ENCODE measurements around the gene ABCA13. TPM values are rescaled to one million over a fixed set of nuclear protein-coding genes. Genes with fewer than 3 reads are reported as not detected.

Gene ABCA13
- polyA plus RNA-seq, 1 donor (not counting 4 experiments of a cell fraction or from before 2014, with no cell fraction given), result 0.76 TPM

- H3K9me3 ChIP-seq (ENCODE audit: control insufficient read depth, low read depth, low read length), result peaks cover 8% of the 10 kb centered on the region
- DNase-seq (ENCODE audit: low read depth, low spot score) (no peak), FAIRE-seq (no peak)
- H3K79me2 ChIP-seq (ENCODE audit: control insufficient read depth, insufficient read depth, low read length), result no peaks in the 10 kb centered on the region
- H3K9me1 ChIP-seq (ENCODE audit: control insufficient read depth, extremely low read depth, insufficient read depth, low read length), result no peaks in the 10 kb centered on the region
- no peak overlapping the region for H2AFZ ChIP-seq (ENCODE audit: control insufficient read depth, low read length)
- no peak overlapping the region for H3K4me2 ChIP-seq (ENCODE audit: control insufficient read depth, extremely low read depth, insufficient read depth, low read depth, low read length)
- H3K27ac ChIP-seq (ENCODE audit: control insufficient read depth, insufficient read depth, low read length), result no peak overlapping the region
- no peak overlapping the region for H3K9ac ChIP-seq (ENCODE audit: control insufficient read depth, extremely low read depth, insufficient read depth, low read length)
- no peaks in the 10 kb centered on the region for H3K36me3 ChIP-seq (ENCODE audit: control insufficient read depth in 2 of 2, extremely low read depth in 1 of 2, insufficient read depth in 2 of 2, low read length in 2 of 2)
- TF ChIP-seq EZH2 (IDR thresholded peaks at IDR 0.05; ENCODE audit: low read length), result no peak
- TF ChIP-seq, protein P1, sequence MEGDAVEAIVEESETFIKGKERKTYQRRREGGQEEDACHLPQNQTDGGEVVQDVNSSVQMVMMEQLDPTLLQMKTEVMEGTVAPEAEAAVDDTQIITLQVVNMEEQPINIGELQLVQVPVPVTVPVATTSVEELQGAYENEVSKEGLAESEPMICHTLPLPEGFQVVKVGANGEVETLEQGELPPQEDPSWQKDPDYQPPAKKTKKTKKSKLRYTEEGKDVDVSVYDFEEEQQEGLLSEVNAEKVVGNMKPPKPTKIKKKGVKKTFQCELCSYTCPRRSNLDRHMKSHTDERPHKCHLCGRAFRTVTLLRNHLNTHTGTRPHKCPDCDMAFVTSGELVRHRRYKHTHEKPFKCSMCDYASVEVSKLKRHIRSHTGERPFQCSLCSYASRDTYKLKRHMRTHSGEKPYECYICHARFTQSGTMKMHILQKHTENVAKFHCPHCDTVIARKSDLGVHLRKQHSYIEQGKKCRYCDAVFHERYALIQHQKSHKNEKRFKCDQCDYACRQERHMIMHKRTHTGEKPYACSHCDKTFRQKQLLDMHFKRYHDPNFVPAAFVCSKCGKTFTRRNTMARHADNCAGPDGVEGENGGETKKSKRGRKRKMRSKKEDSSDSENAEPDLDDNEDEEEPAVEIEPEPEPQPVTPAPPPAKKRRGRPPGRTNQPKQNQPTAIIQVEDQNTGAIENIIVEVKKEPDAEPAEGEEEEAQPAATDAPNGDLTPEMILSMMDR (optimal IDR thresholded peaks at IDR 0.05 in 1 of 3, IDR thresholded peaks at IDR 0.05 in 1 of 3, conservative IDR thresholded peaks at IDR 0.05 in 1 of 3; ENCODE audit: extremely low read depth in 1 of 3, insufficient read depth in 2 of 3, low read length in 3 of 3), result no peak
- no peaks in the 10 kb centered on the region for H4K20me1 ChIP-seq (ENCODE audit: control insufficient read depth, extremely low read depth, insufficient read depth, low read length)
- peaks cover 8% of the 10 kb centered on the region for H3K4me1 ChIP-seq (ENCODE audit: control insufficient read depth, extremely low read depth, insufficient read depth, low read length)
- no peaks in the 10 kb centered on the region for H3K27me3 ChIP-seq (ENCODE audit: control insufficient read depth, extremely low read depth, insufficient read depth, low read length)
- H3K4me3 ChIP-seq (ENCODE audit: control insufficient read depth in 2 of 3, extremely low read depth in 1 of 3, insufficient read depth in 2 of 3, low read depth in 1 of 3, low read length in 3 of 3), result no peak overlapping the region
- dilution Hi-C loops (cut with MboI; ENCODE audit: extremely low pct_ligation_motif_present, low sequenced_read_pairs), result no loop called here
These were observed 219.4 kb downstream of the ABCA13 start for GRCh38 chr7:48390388-48391327.

GRCh38 chr7:48398191-48398590 lies 226.9 kb downstream of the ABCA13 start:
- Histone ChIP-seq H3K9ac (ENCODE audit: control insufficient read depth, extremely low read depth, insufficient read depth, low read length) (no peak overlapping the region), H2AFZ (ENCODE audit: control insufficient read depth, low read length) (no peak overlapping the region), H3K4me1 (ENCODE audit: control insufficient read depth, extremely low read depth, insufficient read depth, low read length) (no peaks in the 10 kb centered on the region), H3K9me3 (ENCODE audit: control insufficient read depth, low read depth, low read length) (no peaks in the 10 kb centered on the region), H4K20me1 (ENCODE audit: control insufficient read depth, extremely low read depth, insufficient read depth, low read length) (no peaks in the 10 kb centered on the region), H3K27ac (ENCODE audit: control insufficient read depth, insufficient read depth, low read length) (no peak overlapping the region), H3K79me2 (ENCODE audit: control insufficient read depth, insufficient read depth, low read length) (no peaks in the 10 kb centered on the region), H3K4me2 (ENCODE audit: control insufficient read depth, extremely low read depth, insufficient read depth, low read depth, low read length) (no peak overlapping the region), H3K4me3 (ENCODE audit: control insufficient read depth in 2 of 3, extremely low read depth in 1 of 3, insufficient read depth in 2 of 3, low read depth in 1 of 3, low read length in 3 of 3) (no peak overlapping the region), H3K36me3 (ENCODE audit: control insufficient read depth in 2 of 2, extremely low read depth in 1 of 2, insufficient read depth in 2 of 2, low read length in 2 of 2) (no peaks in the 10 kb centered on the region), H3K27me3 (ENCODE audit: control insufficient read depth, extremely low read depth, insufficient read depth, low read length) (no peaks in the 10 kb centered on the region), H3K9me1 (ENCODE audit: control insufficient read depth, extremely low read depth, insufficient read depth, low read length) (no peaks in the 10 kb centered on the region)
- no peak for TF ChIP-seq EZH2 (IDR thresholded peaks at IDR 0.05; ENCODE audit: low read length)
- TF ChIP-seq, protein P1 (optimal IDR thresholded peaks at IDR 0.05 in 1 of 3, IDR thresholded peaks at IDR 0.05 in 1 of 3, conservative IDR thresholded peaks at IDR 0.05 in 1 of 3; ENCODE audit: extremely low read depth in 1 of 3, insufficient read depth in 2 of 3, low read length in 3 of 3), result no peak
- dilution Hi-C loops (cut with MboI; ENCODE audit: extremely low pct_ligation_motif_present, low sequenced_read_pairs), result no loop called here
- no peak for DNase-seq (ENCODE audit: low read depth, low spot score)
- no peak for FAIRE-seq
